ENCODE measurements around the gene ZNF26.

Gene ZNF26

DNA sequence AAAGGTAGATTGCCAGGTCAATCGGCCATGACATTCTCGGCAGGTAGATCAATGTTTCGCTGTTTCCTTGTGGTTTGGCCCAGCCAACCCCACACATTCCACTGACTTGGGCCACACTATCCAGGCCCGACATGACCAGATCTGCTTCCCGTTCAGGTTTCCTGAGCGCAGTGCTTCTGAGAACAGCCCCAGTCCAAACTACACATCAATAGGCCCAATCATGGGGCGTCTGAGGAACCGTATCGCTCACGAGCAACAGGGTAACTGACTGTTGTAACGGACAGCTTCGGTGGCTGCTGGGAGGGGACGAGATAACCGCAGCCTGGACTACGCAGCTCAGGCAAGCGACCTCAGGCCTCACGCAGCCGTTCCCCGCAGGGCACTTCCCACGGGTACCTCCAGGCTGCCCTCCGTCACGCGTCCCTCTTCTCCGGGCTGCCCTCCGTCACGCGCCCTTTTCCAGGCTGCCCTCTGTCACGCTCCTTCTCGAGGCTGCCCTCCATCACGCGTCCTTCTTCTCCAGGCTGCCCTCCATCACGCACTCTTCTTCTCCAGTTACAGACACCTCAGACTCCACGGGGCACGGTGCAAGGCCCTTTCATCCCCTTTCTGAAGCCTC lies 44.7 kb upstream of the ZNF26 start:
- no peak overlapping the region for H3K4me3 ChIP-seq (ENCODE audit: low read depth, low read length)
- no peaks in the 10 kb centered on the region for H3K9me3 ChIP-seq (ENCODE audit: control insufficient read depth, low read length)
- no peaks in the 10 kb centered on the region for H3K4me1 ChIP-seq
- no peak overlapping the region for H2AFZ ChIP-seq
- H3K36me3 ChIP-seq (ENCODE audit: control insufficient read depth, insufficient read depth, low read length), result peaks cover 2% of the 10 kb centered on the region
- TF ChIP-seq, protein P1, sequence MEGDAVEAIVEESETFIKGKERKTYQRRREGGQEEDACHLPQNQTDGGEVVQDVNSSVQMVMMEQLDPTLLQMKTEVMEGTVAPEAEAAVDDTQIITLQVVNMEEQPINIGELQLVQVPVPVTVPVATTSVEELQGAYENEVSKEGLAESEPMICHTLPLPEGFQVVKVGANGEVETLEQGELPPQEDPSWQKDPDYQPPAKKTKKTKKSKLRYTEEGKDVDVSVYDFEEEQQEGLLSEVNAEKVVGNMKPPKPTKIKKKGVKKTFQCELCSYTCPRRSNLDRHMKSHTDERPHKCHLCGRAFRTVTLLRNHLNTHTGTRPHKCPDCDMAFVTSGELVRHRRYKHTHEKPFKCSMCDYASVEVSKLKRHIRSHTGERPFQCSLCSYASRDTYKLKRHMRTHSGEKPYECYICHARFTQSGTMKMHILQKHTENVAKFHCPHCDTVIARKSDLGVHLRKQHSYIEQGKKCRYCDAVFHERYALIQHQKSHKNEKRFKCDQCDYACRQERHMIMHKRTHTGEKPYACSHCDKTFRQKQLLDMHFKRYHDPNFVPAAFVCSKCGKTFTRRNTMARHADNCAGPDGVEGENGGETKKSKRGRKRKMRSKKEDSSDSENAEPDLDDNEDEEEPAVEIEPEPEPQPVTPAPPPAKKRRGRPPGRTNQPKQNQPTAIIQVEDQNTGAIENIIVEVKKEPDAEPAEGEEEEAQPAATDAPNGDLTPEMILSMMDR (IDR thresholded peaks at IDR 0.05), result no peak
- H3K9ac ChIP-seq, result no peak overlapping the region
- no peaks in the 10 kb centered on the region for H3K79me2 ChIP-seq
- H3K27ac ChIP-seq, result no peak overlapping the region
- H3K4me2 ChIP-seq (ENCODE audit: low read length), result no peak overlapping the region
- no peaks in the 10 kb centered on the region for H3K27me3 ChIP-seq (ENCODE audit: control insufficient read depth, insufficient read depth, low read length)

DNA sequence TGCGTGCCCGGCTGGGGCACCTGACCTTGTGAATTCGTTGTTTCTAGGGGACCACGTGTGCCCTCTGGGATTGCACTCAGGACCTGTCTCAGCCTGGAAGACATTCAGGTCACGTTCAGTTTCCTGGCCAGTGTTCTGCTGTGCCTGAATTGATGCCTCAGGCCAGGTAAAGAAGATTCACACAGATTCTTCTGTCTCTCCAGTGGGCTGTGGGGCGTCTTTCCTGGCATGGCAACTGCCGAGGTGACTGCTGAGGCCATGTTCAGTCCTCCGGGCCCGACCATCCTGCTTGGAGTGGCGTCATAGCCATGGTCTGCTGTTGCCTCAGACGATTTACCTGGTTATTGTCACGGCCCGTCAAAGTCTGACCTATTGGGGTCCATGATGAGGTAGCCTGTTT lies 43.6 kb upstream of the ZNF26 start:
- no peaks in the 10 kb centered on the region for H3K79me2 ChIP-seq
- no peaks in the 10 kb centered on the region for H3K27me3 ChIP-seq (ENCODE audit: control insufficient read depth, insufficient read depth, low read length)
- no peak overlapping the region for H2AFZ ChIP-seq
- H3K36me3 ChIP-seq (ENCODE audit: control insufficient read depth, insufficient read depth, low read length), result peaks cover 2% of the 10 kb centered on the region
- TF ChIP-seq, protein P1 (IDR thresholded peaks at IDR 0.05), result no peak
- no peak overlapping the region for H3K4me3 ChIP-seq (ENCODE audit: low read depth, low read length)
- no peak overlapping the region for H3K9ac ChIP-seq
- H3K4me2 ChIP-seq (ENCODE audit: low read length), result no peak overlapping the region
- H3K9me3 ChIP-seq (ENCODE audit: control insufficient read depth, low read length), result no peaks in the 10 kb centered on the region
- H3K4me1 ChIP-seq, result no peaks in the 10 kb centered on the region
- H3K27ac ChIP-seq, result no peak overlapping the region

DNA sequence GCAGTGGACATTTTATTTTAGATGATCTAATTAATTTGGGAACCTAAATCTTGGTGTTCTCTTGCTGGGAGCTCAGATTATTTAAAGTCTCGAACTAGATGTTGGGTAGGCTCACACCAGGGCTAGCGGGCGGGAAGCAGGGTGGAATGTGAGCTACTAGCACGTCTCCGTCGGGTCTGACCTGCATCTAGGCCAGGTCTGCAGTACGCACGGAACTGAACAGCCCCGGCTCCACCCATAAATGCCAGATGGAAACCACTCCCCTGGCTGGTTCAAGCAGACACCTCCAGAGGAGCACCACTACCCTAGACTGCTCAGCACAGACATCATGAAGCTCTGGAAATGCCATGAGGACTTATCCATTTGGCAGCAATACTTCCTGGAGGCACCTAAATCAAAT lies 40.4 kb upstream of the ZNF26 start:
- H3K4me2 ChIP-seq (ENCODE audit: low read length), result no peak overlapping the region
- no peaks in the 10 kb centered on the region for H3K9me3 ChIP-seq (ENCODE audit: control insufficient read depth, low read length)
- TF ChIP-seq, protein P1 (IDR thresholded peaks at IDR 0.05), result no peak
- peaks cover 2% of the 10 kb centered on the region for H3K36me3 ChIP-seq (ENCODE audit: control insufficient read depth, insufficient read depth, low read length)
- H3K27ac ChIP-seq, result no peak overlapping the region
- no peak overlapping the region for H3K4me3 ChIP-seq (ENCODE audit: low read depth, low read length)
- no peak overlapping the region for H3K9ac ChIP-seq
- H3K4me1 ChIP-seq, result no peaks in the 10 kb centered on the region
- no peaks in the 10 kb centered on the region for H3K27me3 ChIP-seq (ENCODE audit: control insufficient read depth, insufficient read depth, low read length)
- H3K79me2 ChIP-seq, result no peaks in the 10 kb centered on the region
- no peak overlapping the region for H2AFZ ChIP-seq

DNA sequence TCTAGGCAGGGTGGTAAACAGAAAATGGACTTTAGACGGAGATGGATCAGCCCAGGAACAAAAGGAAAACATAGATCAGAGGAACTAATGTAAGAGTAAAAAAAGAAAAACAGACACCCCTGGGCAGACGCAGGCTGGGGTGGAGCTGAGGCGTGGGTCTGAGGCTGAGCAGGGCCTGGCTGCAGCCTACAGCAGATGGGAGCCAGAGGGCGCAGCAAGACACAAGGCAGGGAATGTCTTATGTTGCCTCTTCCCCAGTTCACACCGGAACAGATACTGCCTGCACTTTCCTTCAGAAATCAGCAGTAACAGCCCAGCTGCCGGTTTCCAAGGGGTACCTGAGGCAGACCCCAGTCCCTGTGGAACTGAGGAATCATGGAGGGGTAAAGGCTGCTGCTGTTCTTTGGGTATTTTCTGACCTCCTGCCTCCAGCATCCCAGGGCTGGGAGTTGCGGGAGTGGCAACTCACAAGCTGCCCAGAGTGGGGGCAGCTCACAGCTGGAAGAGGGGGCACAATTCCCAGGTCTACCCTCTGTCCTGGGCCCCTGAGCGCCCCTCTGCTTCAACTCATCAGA lies 39.8 kb upstream of the ZNF26 start:
- Histone ChIP-seq H3K27ac (no peak overlapping the region), H3K4me1 (no peaks in the 10 kb centered on the region), H3K9ac (no peak overlapping the region), H3K9me3 (ENCODE audit: control insufficient read depth, low read length) (no peaks in the 10 kb centered on the region), H3K27me3 (ENCODE audit: control insufficient read depth, insufficient read depth, low read length) (no peaks in the 10 kb centered on the region), H3K4me3 (ENCODE audit: low read depth, low read length) (no peak overlapping the region), H3K79me2 (no peaks in the 10 kb centered on the region), H3K4me2 (ENCODE audit: low read length) (no peak overlapping the region), H3K36me3 (ENCODE audit: control insufficient read depth, insufficient read depth, low read length) (peaks cover 2% of the 10 kb centered on the region), H2AFZ (no peak overlapping the region)
- TF ChIP-seq, protein P1 (IDR thresholded peaks at IDR 0.05), result no peak
